Stimulated activated CD4-positive, alpha-beta T cell treated with anti-CD3 and anti-CD28 coated beads, Interleukin-1b, Interleukin-23, amount 100 ng/mL, for 24 hours (primary cell): ENCODE results near the gene BTF3.
A peak's percentile ranks its signal among the peaks of the same experiment; 100 is the strongest.
"Not testable (repeated sequence)": the region's sequence is repeated elsewhere in the genome, so short reads cannot be mapped to it uniquely, and the experiment has no call there.

Experiments
- DNase-seq, 4 experiments: peaks; one replicate each; pipeline ENCODE4 v3.0.0-alpha.2; 2020; ENCODE audit warnings: low read depth in 4 of 4, low spot score in 1 of 4

Gene BTF3

DNA sequence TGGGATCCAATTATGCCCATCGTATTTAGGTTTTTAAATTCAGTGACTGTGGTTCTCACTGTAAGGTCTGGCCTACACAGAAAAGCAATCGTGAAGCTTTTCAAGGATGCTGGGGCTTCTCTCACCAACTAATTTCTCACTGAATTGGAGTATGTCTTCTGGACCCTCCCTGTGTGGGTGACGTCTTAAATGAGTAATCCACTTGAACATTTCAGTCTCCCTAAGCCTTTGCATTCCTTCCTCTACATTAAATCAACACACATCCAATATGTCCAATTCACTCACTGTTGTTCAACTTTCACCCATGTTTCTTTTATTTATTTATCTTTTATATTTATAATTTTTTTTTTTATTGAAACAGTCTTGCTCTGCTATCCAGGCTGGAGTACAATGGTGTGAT is 12.5 kb upstream of the BTF3 start:
- no peak for DNase-seq

- DNase-seq, result no peak
Observed at GRCh38 chr5:73486119-73486899, 11.9 kb upstream of the BTF3 start.

GRCh38 chr5:73487257-73487656 is 11.0 kb upstream of the BTF3 start:
- not testable (repeated sequence) for DNase-seq

DNA sequence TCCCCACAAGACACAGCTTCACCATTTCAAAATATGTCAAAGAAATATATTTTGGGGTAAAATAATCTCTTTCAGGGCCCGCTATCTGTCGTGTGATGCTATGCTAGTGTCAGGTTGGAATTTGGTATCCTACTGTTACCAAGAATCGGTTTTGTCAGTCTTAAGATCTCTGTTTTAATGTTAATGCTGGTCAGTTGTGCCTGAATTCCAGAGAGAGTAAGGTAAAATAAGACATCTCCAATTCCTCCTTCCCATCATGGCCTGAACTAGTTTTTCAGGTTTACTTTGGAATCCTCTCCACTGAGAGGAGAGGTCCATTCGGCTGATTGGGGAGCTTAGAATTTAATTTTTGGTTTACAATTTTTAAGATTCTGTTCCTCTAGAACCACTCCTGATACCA is 10.4 kb upstream of the BTF3 start:
- DNase-seq, result no peak

GRCh38 chr5:73488806-73489205 is 9.4 kb upstream of the BTF3 start:
- no peak for DNase-seq

GRCh38 chr5:73490088-73490487 is 8.2 kb upstream of the BTF3 start:
- DNase-seq, result no peak

DNA sequence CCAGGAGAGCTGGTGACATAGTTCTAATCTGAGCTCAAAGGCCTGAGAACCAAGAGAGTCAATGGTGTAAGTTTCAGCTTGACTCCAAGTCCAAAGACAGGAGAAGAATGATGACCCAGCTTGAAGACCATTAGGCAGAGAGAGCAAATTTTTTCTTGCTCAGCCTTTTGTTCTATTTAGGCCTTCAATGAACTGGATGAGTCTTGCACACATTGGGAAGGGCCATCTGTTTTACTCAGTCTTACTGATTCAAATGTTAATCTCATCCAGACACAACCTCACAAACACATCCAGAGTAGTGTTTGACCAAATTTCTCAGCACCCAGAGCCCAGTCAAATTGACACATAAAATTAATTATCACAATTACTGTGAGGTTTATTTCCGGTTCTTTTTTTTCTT is 7.1 kb upstream of the BTF3 start:
- no peak for DNase-seq

GRCh38 chr5:73493421-73493820 is 4.8 kb upstream of the BTF3 start:
- no peak for DNase-seq

GRCh38 chr5:73494721-73495120 is 3.5 kb upstream of the BTF3 start:
- DNase-seq, result no peak

DNA sequence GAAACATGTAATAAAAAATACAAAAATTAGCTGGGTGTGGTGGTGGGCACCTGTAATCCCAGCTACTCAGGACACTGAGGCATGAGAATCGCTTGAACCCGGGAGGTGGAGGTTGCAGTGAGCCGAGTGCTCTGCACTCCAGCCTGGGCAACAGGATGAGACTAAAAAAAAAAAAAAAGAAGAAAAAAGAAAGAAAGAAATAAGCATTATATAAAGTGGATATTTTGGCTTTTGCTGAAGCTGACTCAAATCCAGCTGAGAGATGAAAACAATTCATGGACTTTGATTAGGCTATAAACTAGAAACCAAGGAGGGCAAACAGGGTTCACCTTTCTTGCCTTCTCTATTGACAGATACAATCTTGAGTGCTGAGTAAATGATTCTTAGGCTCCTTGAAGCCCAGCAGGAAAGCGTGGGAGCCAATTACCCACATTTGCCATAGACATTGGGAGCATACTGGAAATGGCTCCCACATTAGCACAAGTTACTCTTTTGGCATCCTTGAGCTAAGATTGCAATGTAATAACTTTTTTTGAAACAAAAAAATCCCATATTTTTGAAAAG is 2.4 kb upstream of the BTF3 start:
- DNase-seq, result no peak

- no peak for DNase-seq
Observed at GRCh38 chr5:73496984-73497457, 1.2 kb upstream of the BTF3 start.

DNA sequence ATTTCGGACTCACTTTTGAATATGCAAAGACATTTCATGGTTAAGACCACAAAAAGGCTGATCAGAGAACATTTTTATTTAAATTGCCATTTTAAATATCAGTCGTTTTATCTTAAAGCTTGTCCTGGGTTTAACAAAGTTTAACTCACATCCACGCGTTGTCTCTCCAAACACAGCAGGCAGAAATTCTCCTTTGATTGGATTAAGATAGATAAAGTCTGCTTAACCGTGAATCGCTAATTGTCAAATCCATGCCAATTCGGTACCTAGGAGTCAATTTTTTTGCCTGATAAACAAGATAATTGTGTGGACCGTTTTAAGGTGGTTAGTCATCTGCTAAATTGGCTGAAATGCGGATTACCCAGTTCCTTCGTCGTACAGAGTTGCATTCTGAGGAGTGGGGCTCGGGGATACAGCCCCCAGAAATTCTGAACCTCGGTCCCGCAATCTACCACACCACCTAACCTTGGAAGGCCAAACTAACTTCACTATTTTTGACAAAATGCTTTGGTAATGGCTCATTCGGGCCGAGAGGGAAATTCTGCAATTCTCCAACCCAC is 665 bp upstream of the BTF3 start:
- DNase-seq, result no peak

GRCh38 chr5:73499187-73499586 is 945 bp downstream of the BTF3 start:
- DNase-seq, result no peak

DNA sequence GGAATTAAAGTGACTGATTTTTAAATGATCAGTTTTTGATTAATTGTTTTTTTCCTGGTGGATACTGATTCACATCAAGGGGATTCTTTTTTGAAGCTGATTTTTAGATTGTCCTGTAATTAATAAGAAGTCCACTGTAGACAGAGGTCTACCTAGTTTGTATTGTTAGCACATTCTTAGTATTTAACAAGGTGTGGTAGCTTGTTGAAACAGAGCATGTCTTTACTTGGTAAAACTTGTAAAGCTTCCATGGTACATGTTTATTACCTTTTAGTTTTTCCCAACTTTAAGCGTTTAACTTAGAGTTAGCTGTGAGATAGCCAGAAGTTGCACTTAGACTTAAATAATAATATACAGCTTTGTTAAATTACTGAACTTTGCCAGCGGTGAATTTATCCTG is 1.5 kb downstream of the BTF3 start:
- no peak for DNase-seq

DNA sequence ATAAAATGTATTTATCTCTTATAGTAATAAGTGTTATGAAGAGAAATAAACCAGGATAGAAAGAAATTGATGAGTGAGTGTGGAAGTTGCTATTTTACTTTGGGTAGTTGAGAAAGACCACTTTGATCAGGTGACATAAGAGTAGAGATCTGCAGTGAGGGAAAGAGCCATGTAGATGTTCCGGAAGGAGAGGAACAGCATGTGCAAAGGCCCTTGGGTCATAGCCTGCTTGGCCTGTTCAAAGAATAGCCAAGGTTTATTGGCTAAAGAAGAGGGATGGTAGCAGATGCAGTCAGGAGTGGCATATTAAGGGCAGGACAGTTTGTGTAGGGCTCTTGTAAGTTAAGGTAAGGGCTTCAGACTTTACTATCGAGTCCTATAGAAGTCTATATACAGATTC is 3.2 kb downstream of the BTF3 start:
- no peak for DNase-seq

DNA sequence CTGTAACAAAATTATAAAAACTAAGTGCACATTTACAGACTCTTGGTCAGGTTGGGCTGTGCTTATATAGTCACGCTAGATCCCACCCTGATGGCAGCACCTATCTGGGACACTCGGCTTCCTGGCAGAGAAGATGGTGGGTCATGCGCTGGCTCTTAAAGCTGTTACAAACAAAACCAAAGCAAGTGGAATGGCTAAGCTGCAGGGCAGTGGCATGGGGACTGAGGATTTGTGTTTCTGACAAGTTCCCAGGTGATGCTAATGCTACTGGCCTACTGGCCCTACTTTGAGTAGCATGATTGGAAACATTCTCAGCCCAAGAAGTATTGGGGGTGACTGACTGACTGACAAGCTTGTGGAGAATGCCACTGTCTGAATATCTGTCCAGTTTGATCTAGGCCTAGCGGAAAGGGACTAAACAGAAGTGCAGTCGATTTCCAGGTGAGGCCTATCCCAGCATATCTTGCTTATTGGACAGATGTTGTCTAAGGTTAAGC is 8.3 kb downstream of the BTF3 start:
- no peak for DNase-seq

- no peak for DNase-seq
Observed at GRCh38 chr5:73507062-73507461, 8.8 kb downstream of the BTF3 start.

- not testable (repeated sequence) for DNase-seq
Observed at GRCh38 chr5:73508521-73508920, 10.3 kb downstream of the BTF3 start.

GRCh38 chr5:73513996-73514395 is 15.8 kb downstream of the BTF3 start:
- DNase-seq, result no peak

DNA sequence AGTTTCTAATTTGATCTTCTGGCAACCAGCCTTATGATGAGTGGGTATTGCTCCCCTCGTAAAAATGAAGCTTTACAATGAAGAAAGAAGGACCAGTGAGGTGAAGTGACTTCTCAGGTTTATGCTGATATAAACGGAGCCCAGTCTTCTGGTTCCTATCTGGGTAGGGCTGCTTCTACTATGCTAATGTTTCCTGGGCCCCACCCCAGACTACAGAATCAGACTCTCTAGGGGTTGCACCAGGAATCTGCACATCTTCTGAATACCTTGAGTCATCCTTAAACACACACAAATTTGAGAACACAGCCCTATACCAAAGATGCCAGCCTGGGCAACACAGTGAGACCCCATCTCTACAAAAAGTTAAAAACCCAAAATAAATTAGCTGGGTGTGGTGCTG is 16.2 kb downstream of the BTF3 start:
- no peak for DNase-seq

DNA sequence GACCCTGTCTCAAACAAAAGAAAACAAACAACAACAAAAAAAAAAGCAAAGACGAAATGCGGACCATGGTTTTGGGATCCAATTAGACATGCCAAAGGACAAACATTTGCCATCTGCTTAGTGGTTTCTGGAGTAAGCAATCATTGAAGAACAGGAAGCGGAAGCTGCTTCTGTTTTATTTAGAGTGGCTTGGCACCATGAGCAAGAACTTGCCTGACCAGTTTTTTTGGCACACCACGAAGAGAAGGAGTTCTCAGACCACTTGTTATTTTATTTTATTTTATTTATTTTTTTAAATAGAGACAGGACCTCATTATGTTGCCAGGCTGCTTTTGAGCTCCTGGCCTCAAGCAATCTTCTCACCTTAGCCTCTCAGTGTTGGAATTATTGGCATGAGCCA is 17.0 kb downstream of the BTF3 start:
- no peak for DNase-seq

DNA sequence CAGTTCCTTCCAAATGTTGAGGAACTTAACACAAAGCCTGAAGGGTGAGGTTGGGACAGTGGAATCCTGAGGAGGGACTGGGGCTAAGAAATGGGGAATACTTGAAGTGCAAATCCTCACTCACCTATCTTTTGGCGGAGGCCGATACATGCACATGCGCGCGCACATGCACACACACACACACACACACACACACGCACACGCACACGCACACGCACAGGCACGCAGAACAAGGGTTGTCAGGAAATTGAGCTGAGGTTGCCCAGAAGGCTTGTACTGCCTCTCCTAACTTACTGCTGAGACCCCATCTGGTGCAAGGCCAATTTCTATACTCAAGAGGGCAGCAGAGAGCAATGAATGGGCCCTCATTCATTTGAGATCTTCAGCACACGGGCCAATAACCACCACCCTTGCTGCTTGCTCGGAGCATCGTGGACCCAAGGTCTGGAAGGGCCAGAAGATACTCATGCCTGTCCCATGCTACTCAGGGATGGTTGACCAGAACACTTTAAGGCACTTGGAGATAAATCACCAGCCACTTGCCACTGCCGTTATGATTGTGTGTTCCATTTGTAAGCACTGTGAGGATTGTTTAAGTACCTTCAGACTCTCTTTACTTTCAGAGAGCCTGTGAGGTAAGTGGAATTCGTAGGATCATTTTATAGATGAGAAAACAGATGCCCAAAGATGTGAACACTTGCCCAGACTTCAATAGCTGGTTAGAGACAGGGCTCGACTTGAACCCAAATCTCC is 21.5 kb downstream of the BTF3 start:
- DNase-seq, result peak; percentile 25 to 58 (median 35)
